Mesendoderm (in vitro differentiated cells): Measurements from ENCODE around the gene C2orf92.

Experiments used
- DNase-seq: peaks from one replicate; pipeline ENCODE4 v3.0.0; 2013
- H2AK5ac ChIP-seq: 2 replicates; pipeline ENCODE4 v1.6.1; 2013; ENCODE audit warnings: low read length, inconsistent platforms
- H2BK120ac ChIP-seq: 2 replicates; pipeline ENCODE4 v1.6.1; 2013; ENCODE audit warnings: low read depth, mild to moderate bottlenecking, low read length, moderate library complexity, mixed read lengths
- H2BK15ac ChIP-seq: replicated peaks from 2 replicates; pipeline ENCODE4 v1.6.1; 2013; ENCODE audit warnings: low read depth, mild to moderate bottlenecking, moderate library complexity
- H2BK5ac ChIP-seq: 2 replicates; pipeline ENCODE4 v1.6.1; 2013; ENCODE audit warnings: low read length, inconsistent platforms
- H3K18ac ChIP-seq: 2 replicates; pipeline ENCODE4 v1.6.1; 2013; ENCODE audit warnings: mild to moderate bottlenecking, low read length, mixed read lengths
- H3K23ac ChIP-seq: one replicate; pipeline ENCODE4 v1.6.1; 2013; ENCODE audit warnings: low read length
- H3K27ac ChIP-seq: 2 replicates; pipeline ENCODE4 v1.5.1; 2013; ENCODE audit warnings: low read depth, mild to moderate bottlenecking, inconsistent platforms, low read length, moderate library complexity
- H3K27me3 ChIP-seq: 2 replicates; pipeline ENCODE4 v1.6.1; 2013; ENCODE audit warnings: low read length, control low read depth, mild to moderate bottlenecking, inconsistent platforms; ENCODE audit not compliant: insufficient read depth, poor library complexity
- H3K36me3 ChIP-seq: 2 replicates; pipeline ENCODE4 v1.6.1; 2013; ENCODE audit warnings: low read length, inconsistent platforms; ENCODE audit not compliant: control insufficient read depth, insufficient read depth
- H3K4ac ChIP-seq: one replicate; pipeline ENCODE4 v1.6.1; 2013; ENCODE audit warnings: low read depth, mild to moderate bottlenecking, low read length, moderate library complexity
- H3K4me1 ChIP-seq: 2 replicates; pipeline ENCODE4 v1.6.1; 2013; ENCODE audit warnings: low read depth, low read length, inconsistent platforms; ENCODE audit not compliant: control insufficient read depth
- H3K4me2 ChIP-seq: 2 replicates; pipeline ENCODE4 v1.6.1; 2013; ENCODE audit warnings: low read length
- H3K4me3 ChIP-seq: 2 replicates; pipeline ENCODE4 v1.5.1; 2013; ENCODE audit warnings: mild to moderate bottlenecking, low read length
- H3K56ac ChIP-seq: one replicate; pipeline ENCODE4 v1.6.1; 2013; ENCODE audit warnings: low read length
- H3K79me1 ChIP-seq: 2 replicates; pipeline ENCODE4 v1.6.1; 2013; ENCODE audit warnings: low read length, inconsistent platforms
- H3K79me2 ChIP-seq: 2 replicates; pipeline ENCODE4 v1.6.1; 2013; ENCODE audit warnings: mild to moderate bottlenecking, low read length; ENCODE audit not compliant: control insufficient read depth, insufficient read depth
- H3K9ac ChIP-seq: 2 replicates; pipeline ENCODE4 v1.6.1; 2013; ENCODE audit warnings: low read length, inconsistent platforms
- H4K5ac ChIP-seq: one replicate; pipeline ENCODE4 v1.6.1; 2013; ENCODE audit warnings: low read length
- H4K8ac ChIP-seq: one replicate; pipeline ENCODE4 v1.6.1; 2013; ENCODE audit warnings: low read depth, mild to moderate bottlenecking, control low read depth, low read length, moderate library complexity
- WGBS: extraction: QIAGEN DNeasy Blood & Tissue Kit; methylation state at CpG from one replicate; pipeline ENCODE4 v1.1.7; 2013; ENCODE audit warnings: low lambda C conversion rate, missing lambda C conversion rate; ENCODE audit not compliant: insufficient coverage; ENCODE audit errors: extremely low coverage; 5-methylcytosine and 5-hydroxymethylcytosine counted together

Gene C2orf92

DNA sequence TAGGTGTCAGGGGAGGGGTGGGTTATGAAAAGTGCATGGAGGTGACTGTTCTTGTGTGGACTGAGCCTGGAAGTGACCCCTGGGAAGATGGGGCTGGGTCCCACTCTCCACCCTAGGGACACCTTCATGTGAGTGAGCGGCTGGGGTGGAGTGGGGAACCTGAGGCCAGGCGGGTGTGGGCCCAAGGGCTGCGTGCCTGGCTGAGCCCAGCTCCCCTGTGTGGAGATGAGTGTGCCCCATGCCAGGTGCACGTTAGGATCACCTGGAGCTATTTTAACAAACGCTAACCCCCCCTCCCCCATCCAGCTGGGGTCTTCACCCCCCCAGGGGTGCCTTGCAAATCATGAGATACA lies 70.4 kb downstream of the C2orf92 start:
- DNase-seq: no peak
- WGBS: no CpG with 5 or more reads among the region's 5 CpGs
- H3K4me1 ChIP-seq: peaks cover 2% of the 10 kb centered on the region
- H2BK15ac ChIP-seq: no peak overlapping the region
- no peak overlapping the region for H3K27ac ChIP-seq
- H2AK5ac ChIP-seq: no peak overlapping the region
- H4K5ac ChIP-seq: no peak overlapping the region
- H3K23ac ChIP-seq: no peak overlapping the region
- no peak overlapping the region for H3K56ac ChIP-seq
- no peak overlapping the region for H3K4me3 ChIP-seq
- no peaks in the 10 kb centered on the region for H3K36me3 ChIP-seq
- H3K27me3 ChIP-seq: no peaks in the 10 kb centered on the region
- no peak overlapping the region for H2BK5ac ChIP-seq
- H3K4ac ChIP-seq: no peak overlapping the region
- no peaks in the 10 kb centered on the region for H3K79me2 ChIP-seq
- no peak overlapping the region for H2BK120ac ChIP-seq
- H4K8ac ChIP-seq: no peak overlapping the region
- H3K9ac ChIP-seq: no peak overlapping the region
- no peak overlapping the region for H3K18ac ChIP-seq
- H3K4me2 ChIP-seq: no peak overlapping the region
- no peaks in the 10 kb centered on the region for H3K79me1 ChIP-seq

DNA sequence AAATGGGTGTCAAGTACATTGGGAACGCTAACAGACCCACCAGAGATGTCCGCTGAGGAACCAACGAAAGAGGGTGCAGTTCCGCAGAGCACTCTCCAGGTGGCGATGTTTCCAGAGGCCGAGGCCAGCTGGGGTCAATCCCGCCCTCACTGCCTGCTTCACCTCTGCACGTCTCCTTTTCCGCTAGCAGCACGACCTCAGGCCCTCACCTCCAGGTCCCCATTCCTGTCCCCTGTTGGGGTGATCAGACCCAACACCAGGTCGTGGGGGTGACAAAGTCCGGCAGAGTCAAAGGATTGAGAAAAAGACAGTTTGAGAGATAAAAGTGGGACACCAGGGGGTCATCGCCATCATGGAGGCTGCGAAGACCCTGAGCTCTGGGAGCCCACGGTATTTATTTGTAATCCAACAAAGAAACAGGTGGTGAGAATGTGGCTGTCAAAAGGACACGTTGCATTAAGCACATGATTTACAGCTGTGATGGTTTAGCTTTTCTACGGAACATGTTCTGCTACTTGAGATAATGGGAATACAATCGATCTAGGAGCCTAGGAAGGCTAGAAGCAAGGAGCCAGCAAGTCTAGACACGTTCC lies 71.2 kb downstream of the C2orf92 start:
- Histone ChIP-seq H3K4me2 (no peak overlapping the region), H3K23ac (no peak overlapping the region), H2BK5ac (no peak overlapping the region), H3K4me3 (no peak overlapping the region), H3K4me1 (peaks cover 2% of the 10 kb centered on the region), H2BK120ac (no peak overlapping the region), H3K27me3 (no peaks in the 10 kb centered on the region), H3K56ac (no peak overlapping the region), H3K18ac (no peak overlapping the region), H4K5ac (no peak overlapping the region), H3K4ac (no peak overlapping the region), H3K36me3 (no peaks in the 10 kb centered on the region), H2AK5ac (no peak overlapping the region), H3K27ac (no peak overlapping the region), H4K8ac (no peak overlapping the region), H3K79me1 (no peaks in the 10 kb centered on the region), H3K9ac (no peak overlapping the region), H2BK15ac (no peak overlapping the region), H3K79me2 (no peaks in the 10 kb centered on the region)
- peak; percentile 79 for DNase-seq
- no CpG with 5 or more reads among the region's 19 CpGs for WGBS

DNA sequence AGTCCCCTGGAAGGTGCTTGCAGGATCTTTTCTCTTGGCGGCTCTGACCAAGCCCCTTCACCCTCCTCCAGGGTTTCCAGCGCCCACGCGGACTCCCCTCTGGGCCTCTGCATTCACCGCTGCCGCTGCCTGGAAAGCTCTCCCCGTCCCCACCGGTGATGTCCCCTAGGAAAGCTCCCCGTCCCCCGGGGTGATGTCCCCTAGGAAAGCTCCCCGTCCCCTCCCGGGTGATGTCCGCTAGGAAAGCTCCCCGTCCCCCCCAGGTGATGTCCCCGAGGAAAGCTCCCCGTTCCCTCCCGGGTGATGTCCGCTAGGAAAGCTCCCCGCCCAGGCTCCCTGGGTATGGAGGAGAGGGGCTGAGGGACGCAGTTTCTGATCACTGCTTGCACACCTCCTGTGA lies 71.7 kb downstream of the C2orf92 start:
- H3K27ac ChIP-seq: no peak overlapping the region
- H2BK5ac ChIP-seq: no peak overlapping the region
- H2BK120ac ChIP-seq: no peak overlapping the region
- H4K8ac ChIP-seq: no peak overlapping the region
- H3K79me1 ChIP-seq: no peaks in the 10 kb centered on the region
- no peak overlapping the region for H3K4me3 ChIP-seq
- no peak overlapping the region for H3K18ac ChIP-seq
- H3K9ac ChIP-seq: no peak overlapping the region
- DNase-seq: no peak
- no peaks in the 10 kb centered on the region for H3K79me2 ChIP-seq
- no peak overlapping the region for H3K23ac ChIP-seq
- no peaks in the 10 kb centered on the region for H3K36me3 ChIP-seq
- no CpG with 5 or more reads among the region's 20 CpGs for WGBS
- no peaks in the 10 kb centered on the region for H3K27me3 ChIP-seq
- peaks cover 2% of the 10 kb centered on the region for H3K4me1 ChIP-seq
- H4K5ac ChIP-seq: no peak overlapping the region
- no peak overlapping the region for H3K4ac ChIP-seq
- H3K4me2 ChIP-seq: no peak overlapping the region
- no peak overlapping the region for H3K56ac ChIP-seq
- H2AK5ac ChIP-seq: no peak overlapping the region
- H2BK15ac ChIP-seq: no peak overlapping the region

DNA sequence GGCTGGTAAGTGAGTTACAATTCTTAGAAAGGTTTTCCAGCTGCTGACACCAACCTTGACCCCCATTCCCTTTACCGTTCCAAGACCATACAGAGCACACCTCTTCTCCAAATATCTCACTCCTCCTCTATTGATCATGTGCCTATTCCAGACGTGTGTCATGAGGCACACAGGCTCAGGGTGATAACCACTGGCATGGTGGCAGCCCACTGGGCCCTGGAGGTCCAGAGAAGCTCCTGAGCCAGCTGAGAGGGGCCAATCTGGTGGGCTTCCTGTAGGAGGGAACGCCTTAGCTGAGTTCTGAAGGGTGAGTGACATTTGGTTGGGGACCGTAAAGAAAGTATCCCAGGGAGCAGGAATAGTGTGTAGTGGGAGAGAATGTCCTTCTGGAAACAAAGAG lies 72.2 kb downstream of the C2orf92 start:
- Histone ChIP-seq H3K18ac (no peak overlapping the region), H2AK5ac (peak overlapping the region; percentile 82), H4K8ac (no peak overlapping the region), H3K56ac (no peak overlapping the region), H3K27ac (no peak overlapping the region), H3K4me1 (peaks cover 2% of the 10 kb centered on the region), H3K4ac (no peak overlapping the region), H2BK5ac (no peak overlapping the region), H3K4me3 (no peak overlapping the region), H2BK15ac (no peak overlapping the region), H3K23ac (no peak overlapping the region), H3K79me1 (no peaks in the 10 kb centered on the region), H3K79me2 (no peaks in the 10 kb centered on the region), H3K9ac (no peak overlapping the region), H4K5ac (peak overlapping the region; percentile 90), H2BK120ac (no peak overlapping the region), H3K4me2 (no peak overlapping the region), H3K27me3 (no peaks in the 10 kb centered on the region), H3K36me3 (no peaks in the 10 kb centered on the region)
- no peak for DNase-seq
- no CpG with 5 or more reads among the region's 4 CpGs for WGBS

- H2BK5ac ChIP-seq: no peak overlapping the region
- H3K4me3 ChIP-seq: no peak overlapping the region
- H3K27me3 ChIP-seq: no peaks in the 10 kb centered on the region
- no peaks in the 10 kb centered on the region for H3K36me3 ChIP-seq
- no peak overlapping the region for H3K9ac ChIP-seq
- WGBS: no CpG with 5 or more reads among the region's 4 CpGs
- H3K18ac ChIP-seq: no peak overlapping the region
- no peak overlapping the region for H2BK120ac ChIP-seq
- no peak overlapping the region for H4K5ac ChIP-seq
- H3K4me1 ChIP-seq: peaks cover 2% of the 10 kb centered on the region
- no peak overlapping the region for H3K27ac ChIP-seq
- H3K23ac ChIP-seq: no peak overlapping the region
- no peak overlapping the region for H3K4ac ChIP-seq
- no peak overlapping the region for H4K8ac ChIP-seq
- peak overlapping the region; percentile 64 for H3K56ac ChIP-seq
- H3K4me2 ChIP-seq: no peak overlapping the region
- H2BK15ac ChIP-seq: no peak overlapping the region
- peak overlapping the region; percentile 69 for H2AK5ac ChIP-seq
- DNase-seq: no peak
- no peaks in the 10 kb centered on the region for H3K79me1 ChIP-seq
- H3K79me2 ChIP-seq: no peaks in the 10 kb centered on the region
These were observed 72.9 kb downstream of the C2orf92 start for GRCh38 chr2:97742381-97742847.

DNA sequence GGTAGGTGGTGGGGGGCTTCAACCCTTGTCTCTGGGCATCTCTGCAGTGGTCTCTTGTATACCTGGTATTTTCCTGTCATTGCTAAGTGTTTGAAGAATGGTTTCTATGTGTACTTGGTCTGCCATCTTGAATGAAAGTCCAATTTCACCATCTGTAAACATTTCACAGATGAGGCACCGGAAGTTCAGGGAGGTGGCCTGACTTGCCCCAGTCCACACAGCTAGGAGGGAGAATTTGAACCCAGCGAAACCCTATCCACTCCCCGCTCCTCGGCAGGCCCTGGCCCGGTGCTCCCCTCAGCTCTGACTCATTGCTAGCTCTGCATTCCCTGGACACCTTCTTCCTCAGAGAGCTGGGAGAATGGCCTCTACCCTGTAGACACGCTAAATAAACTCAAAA lies 74.4 kb downstream of the C2orf92 start:
- H3K27me3 ChIP-seq: no peaks in the 10 kb centered on the region
- H3K36me3 ChIP-seq: no peaks in the 10 kb centered on the region
- H3K4me1 ChIP-seq: peaks cover 2% of the 10 kb centered on the region
- no peak overlapping the region for H3K56ac ChIP-seq
- H3K79me1 ChIP-seq: no peaks in the 10 kb centered on the region
- H3K4ac ChIP-seq: no peak overlapping the region
- no peak overlapping the region for H2BK120ac ChIP-seq
- H3K23ac ChIP-seq: no peak overlapping the region
- H3K18ac ChIP-seq: no peak overlapping the region
- DNase-seq: no peak
- no peaks in the 10 kb centered on the region for H3K79me2 ChIP-seq
- H2BK15ac ChIP-seq: no peak overlapping the region
- H2BK5ac ChIP-seq: no peak overlapping the region
- H3K4me2 ChIP-seq: no peak overlapping the region
- H4K8ac ChIP-seq: no peak overlapping the region
- H3K9ac ChIP-seq: no peak overlapping the region
- H3K4me3 ChIP-seq: no peak overlapping the region
- WGBS: no CpG with 5 or more reads among the region's 6 CpGs
- H2AK5ac ChIP-seq: no peak overlapping the region
- no peak overlapping the region for H3K27ac ChIP-seq
- no peak overlapping the region for H4K5ac ChIP-seq
